Measurements from ENCODE around the gene WHRN.

WHRN gene

GRCh38 chr9:114372921-114373448 lies 132.3 kb downstream of the WHRN start:
- H3K36me3 ChIP-seq (ENCODE audit: insufficient read depth, low read length), result peaks cover 35% of the 10 kb centered on the region; the same call in 1 of the 2 replicates
- no peak overlapping the region for H3K27ac ChIP-seq
- TF ChIP-seq FOXP2 (optimal IDR thresholded peaks at IDR 0.05; ENCODE audit: control extremely low read depth, extremely low read length, insufficient read depth), result no peak
- no peak for TF ChIP-seq EZH2 (IDR thresholded peaks at IDR 0.05)
- TF ChIP-seq POLR2AphosphoS5 (IDR thresholded peaks at IDR 0.05; ENCODE audit: borderline replicate concordance, low read depth, low read length), result no peak
- H3K4me3 ChIP-seq, result no peak overlapping the region
- no peak overlapping the region for H3K9ac ChIP-seq (ENCODE audit: insufficient read length)
- DNase-seq (ENCODE audit: low read depth, low spot score), result no peak
- no peaks in the 10 kb centered on the region for H3K9me3 ChIP-seq (ENCODE audit: low read depth, low read length)

DNA sequence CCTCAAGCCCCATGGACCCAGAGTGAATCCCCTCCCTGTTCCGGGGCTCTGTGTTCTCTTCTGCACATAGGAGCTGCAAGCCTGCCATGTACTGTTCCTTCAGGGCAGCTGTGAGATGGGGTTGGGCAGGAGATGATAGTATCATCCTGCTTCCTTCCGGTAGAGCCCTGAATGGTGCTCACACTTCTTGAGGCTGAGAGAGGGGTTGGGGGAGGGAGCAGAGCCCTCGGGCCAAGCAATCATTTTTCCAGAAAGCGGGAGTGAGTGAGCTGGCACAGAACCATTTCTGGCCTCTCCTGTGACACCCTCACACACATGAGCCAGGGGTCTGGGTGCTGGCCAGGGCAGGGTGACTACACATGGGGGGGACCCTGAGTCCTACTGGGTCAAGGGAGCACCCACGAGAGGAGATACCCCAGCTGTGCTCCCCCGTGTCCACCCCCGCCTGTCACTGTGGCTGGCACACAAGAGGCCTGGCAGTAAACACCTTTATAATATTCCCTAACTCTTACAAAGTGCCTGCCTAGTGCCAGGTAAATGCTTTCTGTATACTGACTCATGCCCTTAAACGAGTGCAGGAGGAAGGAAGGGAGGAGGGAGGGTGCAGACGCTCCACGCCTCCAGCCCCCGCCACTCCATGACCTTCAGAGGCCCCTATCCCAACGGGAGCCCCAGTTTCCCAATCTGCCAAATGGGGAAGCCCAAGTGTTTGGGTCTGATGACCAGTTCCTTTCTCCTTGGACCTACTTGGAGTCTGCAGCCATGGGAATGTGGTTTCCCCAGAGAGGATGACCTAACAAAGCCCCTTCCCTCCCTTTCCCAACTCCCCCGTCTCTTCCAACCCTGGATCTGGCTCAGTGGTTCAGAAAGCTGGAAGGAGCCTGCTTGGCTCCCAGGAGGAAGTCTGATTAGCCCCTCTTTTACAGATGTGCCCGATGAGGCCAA lies 133.0 kb downstream of the WHRN start:
- H3K4me3 ChIP-seq, result peak overlapping the region; percentile 43
- H3K36me3 ChIP-seq (ENCODE audit: insufficient read depth, low read length), result peaks cover 37% of the 10 kb centered on the region; the same call in 1 of the 2 replicates
- H3K27ac ChIP-seq, result peak overlapping the region; percentile 79
- no peak overlapping the region for H3K9ac ChIP-seq (ENCODE audit: insufficient read length)
- no peak for DNase-seq (ENCODE audit: low read depth, low spot score)
- peak; percentile 68 for TF ChIP-seq FOXP2 (optimal IDR thresholded peaks at IDR 0.05; ENCODE audit: control extremely low read depth, extremely low read length, insufficient read depth)
- TF ChIP-seq EZH2 (IDR thresholded peaks at IDR 0.05), result no peak
- peak; percentile 55 for TF ChIP-seq POLR2AphosphoS5 (IDR thresholded peaks at IDR 0.05; ENCODE audit: borderline replicate concordance, low read depth, low read length)
- H3K9me3 ChIP-seq (ENCODE audit: low read depth, low read length), result no peaks in the 10 kb centered on the region

DNA sequence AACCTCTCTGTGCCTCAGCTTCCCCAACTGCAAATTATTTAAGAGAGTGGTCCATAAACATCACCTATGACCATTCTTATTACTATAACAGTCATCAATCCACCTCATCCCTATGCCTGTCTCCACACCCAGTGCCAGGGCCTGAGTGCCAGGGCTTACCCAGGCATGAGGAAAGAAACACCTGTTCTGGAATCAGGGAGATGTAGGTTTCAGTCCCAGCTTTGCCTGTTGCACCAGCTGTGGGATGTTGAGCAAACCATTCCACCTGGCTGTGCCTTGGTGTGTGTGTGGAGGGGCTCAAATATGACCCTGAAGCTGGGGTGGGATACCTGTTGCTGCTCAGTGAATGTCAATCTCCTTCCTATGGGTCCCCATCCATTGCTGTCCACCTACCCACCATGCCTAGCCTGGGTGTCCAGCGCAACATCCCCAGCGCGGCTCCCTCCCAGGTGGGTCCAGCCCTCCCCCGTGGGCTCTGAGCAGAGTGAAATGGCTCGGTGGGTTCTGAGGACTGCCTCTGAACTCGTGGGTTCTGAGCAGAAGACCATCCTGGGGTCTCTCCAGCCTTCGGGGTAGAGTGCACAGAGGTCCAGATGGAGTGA lies 133.8 kb downstream of the WHRN start:
- no peaks in the 10 kb centered on the region for H3K9me3 ChIP-seq (ENCODE audit: low read depth, low read length)
- peaks cover 31% of the 10 kb centered on the region; the same call in 1 of the 2 replicates for H3K36me3 ChIP-seq (ENCODE audit: insufficient read depth, low read length)

GRCh38 chr9:114370968-114371320 lies 134.3 kb downstream of the WHRN start:
- H3K4me3 ChIP-seq, result no peak overlapping the region
- H3K9me3 ChIP-seq (ENCODE audit: low read depth, low read length), result no peaks in the 10 kb centered on the region
- H3K36me3 ChIP-seq (ENCODE audit: insufficient read depth, low read length), result peaks cover 29% of the 10 kb centered on the region; the same call in 1 of the 2 replicates
- DNase-seq (ENCODE audit: low read depth, low spot score), result no peak
- H3K27ac ChIP-seq, result no peak overlapping the region
- no peak overlapping the region for H3K9ac ChIP-seq (ENCODE audit: insufficient read length)
- TF ChIP-seq FOXP2 (optimal IDR thresholded peaks at IDR 0.05; ENCODE audit: control extremely low read depth, extremely low read length, insufficient read depth), result no peak
- no peak for TF ChIP-seq EZH2 (IDR thresholded peaks at IDR 0.05)

More for the DNA sequence above, 133.8 kb downstream of the WHRN start:
- H3K27ac ChIP-seq, result 0 out of 2 replicates have a peak overlapping the region, but pooled peaks have one; percentile 79
- TF ChIP-seq FOXP2 (optimal IDR thresholded peaks at IDR 0.05; ENCODE audit: control extremely low read depth, extremely low read length, insufficient read depth) (no peak), POLR2AphosphoS5 (IDR thresholded peaks at IDR 0.05; ENCODE audit: borderline replicate concordance, low read depth, low read length) (no peak), EZH2 (IDR thresholded peaks at IDR 0.05) (no peak)
- peak overlapping the region; percentile 43 for H3K4me3 ChIP-seq
- no peak for DNase-seq (ENCODE audit: low read depth, low spot score)
- H3K9ac ChIP-seq (ENCODE audit: insufficient read length), result no peak overlapping the region

DNA sequence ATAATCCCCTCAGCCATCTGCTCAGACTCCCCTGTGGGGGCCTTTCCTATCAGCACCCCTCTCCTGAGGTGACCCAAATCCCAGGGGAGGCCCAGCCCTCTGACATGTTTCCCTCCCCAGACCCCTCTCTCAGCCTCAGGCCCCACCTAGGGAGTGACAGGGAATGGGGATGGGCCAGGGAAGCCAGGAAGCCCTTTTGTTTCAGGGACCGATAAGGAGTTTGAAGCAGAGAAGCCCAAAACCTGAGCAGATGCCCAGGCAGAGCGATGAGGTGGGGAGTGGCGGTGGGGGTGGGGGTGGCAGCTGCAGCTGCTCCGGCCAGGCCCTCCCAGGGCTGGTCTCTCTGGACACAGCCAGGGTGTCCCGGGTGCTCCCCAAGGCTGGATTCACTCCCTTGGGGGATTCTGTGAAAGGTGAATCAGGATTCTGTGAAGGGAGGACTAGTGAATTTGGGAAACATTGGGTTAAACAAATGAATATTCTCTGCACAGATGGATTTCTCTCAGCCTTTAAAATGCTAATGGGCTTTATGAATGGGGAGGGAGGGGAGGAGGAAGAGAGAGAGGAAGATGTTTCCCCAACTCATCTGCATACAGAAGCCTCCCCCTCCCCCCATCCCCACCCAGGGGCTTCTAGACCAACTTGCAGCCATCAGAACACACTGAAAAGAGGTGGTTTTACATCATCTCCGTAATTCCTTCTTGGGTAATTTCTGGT lies 134.9 kb downstream of the WHRN start:
- TF ChIP-seq POLR2AphosphoS5 (IDR thresholded peaks at IDR 0.05; ENCODE audit: borderline replicate concordance, low read depth, low read length) (no peak), FOXP2 (optimal IDR thresholded peaks at IDR 0.05; ENCODE audit: control extremely low read depth, extremely low read length, insufficient read depth) (no peak), EZH2 (IDR thresholded peaks at IDR 0.05) (no peak)
- Histone ChIP-seq H3K27ac (peak overlapping the region; percentile 52), H3K9me3 (ENCODE audit: low read depth, low read length) (no peaks in the 10 kb centered on the region), H3K4me3 (peak overlapping the region; percentile 16), H3K36me3 (ENCODE audit: insufficient read depth, low read length) (peaks cover 33% of the 10 kb centered on the region; the same call in 1 of the 2 replicates), H3K9ac (ENCODE audit: insufficient read length) (no peak overlapping the region)
- no peak for DNase-seq (ENCODE audit: low read depth, low spot score)

GRCh38 chr9:114369216-114370130 lies 135.8 kb downstream of the WHRN start:
- H3K4me3 ChIP-seq, result no peak overlapping the region
- DNase-seq (ENCODE audit: low read depth, low spot score), result no peak
- H3K36me3 ChIP-seq (ENCODE audit: insufficient read depth, low read length), result peaks cover 40% of the 10 kb centered on the region
- H3K9ac ChIP-seq (ENCODE audit: insufficient read length), result no peak overlapping the region
- no peaks in the 10 kb centered on the region for H3K9me3 ChIP-seq (ENCODE audit: low read depth, low read length)
- TF ChIP-seq POLR2AphosphoS5 (IDR thresholded peaks at IDR 0.05; ENCODE audit: borderline replicate concordance, low read depth, low read length) (no peak), EZH2 (IDR thresholded peaks at IDR 0.05) (no peak), FOXP2 (optimal IDR thresholded peaks at IDR 0.05; ENCODE audit: control extremely low read depth, extremely low read length, insufficient read depth) (no peak)
- peak overlapping the region; percentile 54 for H3K27ac ChIP-seq

All from SK-N-MC (cell line).